ENCODE data around the gene GPX6.

The GPX6 gene

GRCh38 chr6:28534306-28534705 is 18.7 kb upstream of the GPX6 start:
- H3K36me3 ChIP-seq (ENCODE audit: control insufficient read depth, insufficient read depth, low read length): no peaks in the 10 kb centered on the region
- no peak overlapping the region for H3K23ac ChIP-seq (ENCODE audit: low read length)
- H2BK120ac ChIP-seq (ENCODE audit: low read depth, low read length): no peak overlapping the region
- no peak overlapping the region for H2BK5ac ChIP-seq (ENCODE audit: low read length)
- no peak overlapping the region for H2BK15ac ChIP-seq (replicated peaks; ENCODE audit: low read depth)
- no peaks in the 10 kb centered on the region for H3K4me1 ChIP-seq (ENCODE audit: control insufficient read depth, low read depth, low read length)
- H3K4ac ChIP-seq (ENCODE audit: low read depth, low read length): no peak overlapping the region
- H3K9ac ChIP-seq (ENCODE audit: low read length): no peak overlapping the region
- no CpG with 5 or more reads among the region's 3 CpGs for WGBS (ENCODE audit: extremely low coverage, insufficient coverage, low lambda C conversion rate)
- no peak overlapping the region for H3K18ac ChIP-seq (ENCODE audit: low read length)
- no peak overlapping the region for H3K4me2 ChIP-seq (ENCODE audit: low read length)
- no peak overlapping the region for H4K8ac ChIP-seq (ENCODE audit: low read depth, low read length)
- no peak for DNase-seq
- H3K27ac ChIP-seq (ENCODE audit: low read depth, low read length): no peak overlapping the region
- H3K79me2 ChIP-seq (ENCODE audit: control insufficient read depth, insufficient read depth, low read length): no peaks in the 10 kb centered on the region
- no peak overlapping the region for H3K56ac ChIP-seq (ENCODE audit: low read length)
- H2AK5ac ChIP-seq (ENCODE audit: low read length): no peak overlapping the region
- H4K5ac ChIP-seq (ENCODE audit: low read length): no peak overlapping the region
- H3K27me3 ChIP-seq (ENCODE audit: insufficient read depth, low read length, poor library complexity): no peaks in the 10 kb centered on the region
- no peak overlapping the region for H3K4me3 ChIP-seq (ENCODE audit: low read length)
- H3K79me1 ChIP-seq (ENCODE audit: low read length): no peaks in the 10 kb centered on the region

GRCh38 chr6:28531479-28532128 is 16.0 kb upstream of the GPX6 start:
- WGBS (ENCODE audit: extremely low coverage, insufficient coverage, low lambda C conversion rate): no CpG with 5 or more reads among the region's 7 CpGs
- no peaks in the 10 kb centered on the region for H3K36me3 ChIP-seq (ENCODE audit: control insufficient read depth, insufficient read depth, low read length)
- H4K5ac ChIP-seq (ENCODE audit: low read length): no peak overlapping the region
- H4K8ac ChIP-seq (ENCODE audit: low read depth, low read length): no peak overlapping the region
- H3K79me1 ChIP-seq (ENCODE audit: low read length): no peaks in the 10 kb centered on the region
- H3K4ac ChIP-seq (ENCODE audit: low read depth, low read length): no peak overlapping the region
- H2BK5ac ChIP-seq (ENCODE audit: low read length): no peak overlapping the region
- no peak overlapping the region for H2BK15ac ChIP-seq (replicated peaks; ENCODE audit: low read depth)
- no peak overlapping the region for H3K18ac ChIP-seq (ENCODE audit: low read length)
- peak overlapping the region; percentile 8 for H3K9ac ChIP-seq (ENCODE audit: low read length)
- peak; percentile 87 for DNase-seq
- no peaks in the 10 kb centered on the region for H3K27me3 ChIP-seq (ENCODE audit: insufficient read depth, low read length, poor library complexity)
- no peaks in the 10 kb centered on the region for H3K79me2 ChIP-seq (ENCODE audit: control insufficient read depth, insufficient read depth, low read length)
- H3K27ac ChIP-seq (ENCODE audit: low read depth, low read length): no peak overlapping the region
- H2AK5ac ChIP-seq (ENCODE audit: low read length): no peak overlapping the region
- H2BK120ac ChIP-seq (ENCODE audit: low read depth, low read length): no peak overlapping the region
- H3K4me3 ChIP-seq (ENCODE audit: low read length): no peak overlapping the region
- H3K4me1 ChIP-seq (ENCODE audit: control insufficient read depth, low read depth, low read length): no peaks in the 10 kb centered on the region
- H3K4me2 ChIP-seq (ENCODE audit: low read length): no peak overlapping the region
- no peak overlapping the region for H3K23ac ChIP-seq (ENCODE audit: low read length)
- H3K56ac ChIP-seq (ENCODE audit: low read length): peak overlapping the region; percentile 37

- Histone ChIP-seq H2BK120ac (ENCODE audit: low read depth, low read length) (no peak overlapping the region), H3K79me2 (ENCODE audit: control insufficient read depth, insufficient read depth, low read length) (no peaks in the 10 kb centered on the region), H3K4me1 (ENCODE audit: control insufficient read depth, low read depth, low read length) (no peaks in the 10 kb centered on the region), H3K56ac (ENCODE audit: low read length) (no peak overlapping the region), H3K23ac (ENCODE audit: low read length) (no peak overlapping the region), H3K27ac (ENCODE audit: low read depth, low read length) (no peak overlapping the region), H4K8ac (ENCODE audit: low read depth, low read length) (no peak overlapping the region), H3K4me2 (ENCODE audit: low read length) (no peak overlapping the region), H3K4me3 (ENCODE audit: low read length) (no peak overlapping the region), H3K79me1 (ENCODE audit: low read length) (no peaks in the 10 kb centered on the region), H2BK5ac (ENCODE audit: low read length) (no peak overlapping the region), H3K27me3 (ENCODE audit: insufficient read depth, low read length, poor library complexity) (no peaks in the 10 kb centered on the region), H2BK15ac (replicated peaks; ENCODE audit: low read depth) (no peak overlapping the region), H3K9ac (ENCODE audit: low read length) (no peak overlapping the region), H4K5ac (ENCODE audit: low read length) (no peak overlapping the region), H3K18ac (ENCODE audit: low read length) (no peak overlapping the region), H3K36me3 (ENCODE audit: control insufficient read depth, insufficient read depth, low read length) (no peaks in the 10 kb centered on the region), H2AK5ac (ENCODE audit: low read length) (no peak overlapping the region), H3K4ac (ENCODE audit: low read depth, low read length) (no peak overlapping the region)
- no peak for DNase-seq
- no CpG with 5 or more reads among the region's 1 CpG for WGBS (ENCODE audit: extremely low coverage, insufficient coverage, low lambda C conversion rate)
Observed at GRCh38 chr6:28530777-28531176, 15.2 kb upstream of the GPX6 start.

- H3K79me1 ChIP-seq (ENCODE audit: low read length): no peaks in the 10 kb centered on the region
- no peaks in the 10 kb centered on the region for H3K4me1 ChIP-seq (ENCODE audit: control insufficient read depth, low read depth, low read length)
- no peak within 1 kb of the TSS for H3K4ac ChIP-seq (ENCODE audit: low read depth, low read length)
- H3K4me2 ChIP-seq (ENCODE audit: low read length): no peak within 1 kb of the TSS
- H3K9ac ChIP-seq (ENCODE audit: low read length): no peak within 1 kb of the TSS
- H3K27ac ChIP-seq (ENCODE audit: low read depth, low read length): no peak within 1 kb of the TSS
- DNase-seq: peak; percentile 85
- H4K5ac ChIP-seq (ENCODE audit: low read length): no peak within 1 kb of the TSS
- no peak within 1 kb of the TSS for H2BK15ac ChIP-seq (replicated peaks; ENCODE audit: low read depth)
- no peak within 1 kb of the TSS for H2BK120ac ChIP-seq (ENCODE audit: low read depth, low read length)
- H3K27me3 ChIP-seq (ENCODE audit: insufficient read depth, low read length, poor library complexity): no peaks in the 10 kb centered on the region
- H4K8ac ChIP-seq (ENCODE audit: low read depth, low read length): no peak within 1 kb of the TSS
- H3K18ac ChIP-seq (ENCODE audit: low read length): no peak within 1 kb of the TSS
- no peak within 1 kb of the TSS for H3K56ac ChIP-seq (ENCODE audit: low read length)
- no peaks in the 10 kb centered on the region for H3K79me2 ChIP-seq (ENCODE audit: control insufficient read depth, insufficient read depth, low read length)
- no peak within 1 kb of the TSS for H3K4me3 ChIP-seq (ENCODE audit: low read length)
- WGBS (ENCODE audit: extremely low coverage, insufficient coverage, low lambda C conversion rate): no CpG with 5 or more reads among the region's 10 CpGs
- no peak within 1 kb of the TSS for H3K23ac ChIP-seq (ENCODE audit: low read length)
- no peaks in the 10 kb centered on the region for H3K36me3 ChIP-seq (ENCODE audit: control insufficient read depth, insufficient read depth, low read length)
- no peak within 1 kb of the TSS for H2BK5ac ChIP-seq (ENCODE audit: low read length)
- no peak within 1 kb of the TSS for H2AK5ac ChIP-seq (ENCODE audit: low read length)
Observed at GRCh38 chr6:28525496-28526039, 10.0 kb upstream of the GPX6 start, which contains the start of gene GPX5. TSS of gene GPX5 (plus strand) at chr6:28525881. CDS start at chr6:28526014, 133 bp downstream.

- no peak overlapping the region for H3K4me3 ChIP-seq (ENCODE audit: low read length)
- H3K56ac ChIP-seq (ENCODE audit: low read length): no peak overlapping the region
- H2BK15ac ChIP-seq (replicated peaks; ENCODE audit: low read depth): no peak overlapping the region
- no peaks in the 10 kb centered on the region for H3K27me3 ChIP-seq (ENCODE audit: insufficient read depth, low read length, poor library complexity)
- no peak overlapping the region for H3K27ac ChIP-seq (ENCODE audit: low read depth, low read length)
- H2BK120ac ChIP-seq (ENCODE audit: low read depth, low read length): no peak overlapping the region
- no peaks in the 10 kb centered on the region for H3K4me1 ChIP-seq (ENCODE audit: control insufficient read depth, low read depth, low read length)
- no peak overlapping the region for H3K9ac ChIP-seq (ENCODE audit: low read length)
- H3K4ac ChIP-seq (ENCODE audit: low read depth, low read length): no peak overlapping the region
- H3K18ac ChIP-seq (ENCODE audit: low read length): no peak overlapping the region
- no peaks in the 10 kb centered on the region for H3K36me3 ChIP-seq (ENCODE audit: control insufficient read depth, insufficient read depth, low read length)
- H3K23ac ChIP-seq (ENCODE audit: low read length): no peak overlapping the region
- H2BK5ac ChIP-seq (ENCODE audit: low read length): no peak overlapping the region
- H4K8ac ChIP-seq (ENCODE audit: low read depth, low read length): no peak overlapping the region
- no peak overlapping the region for H3K4me2 ChIP-seq (ENCODE audit: low read length)
- H3K79me2 ChIP-seq (ENCODE audit: control insufficient read depth, insufficient read depth, low read length): no peaks in the 10 kb centered on the region
- no peaks in the 10 kb centered on the region for H3K79me1 ChIP-seq (ENCODE audit: low read length)
- WGBS (ENCODE audit: extremely low coverage, insufficient coverage, low lambda C conversion rate): no CpG with 5 or more reads among the region's 3 CpGs
- peak; percentile 53 for DNase-seq
- no peak overlapping the region for H2AK5ac ChIP-seq (ENCODE audit: low read length)
- no peak overlapping the region for H4K5ac ChIP-seq (ENCODE audit: low read length)
Observed at GRCh38 chr6:28523241-28523622, 7.6 kb upstream of the GPX6 start.
